ENCODE measurements around the gene CYB561D2.

The CYB561D2 gene

DNA sequence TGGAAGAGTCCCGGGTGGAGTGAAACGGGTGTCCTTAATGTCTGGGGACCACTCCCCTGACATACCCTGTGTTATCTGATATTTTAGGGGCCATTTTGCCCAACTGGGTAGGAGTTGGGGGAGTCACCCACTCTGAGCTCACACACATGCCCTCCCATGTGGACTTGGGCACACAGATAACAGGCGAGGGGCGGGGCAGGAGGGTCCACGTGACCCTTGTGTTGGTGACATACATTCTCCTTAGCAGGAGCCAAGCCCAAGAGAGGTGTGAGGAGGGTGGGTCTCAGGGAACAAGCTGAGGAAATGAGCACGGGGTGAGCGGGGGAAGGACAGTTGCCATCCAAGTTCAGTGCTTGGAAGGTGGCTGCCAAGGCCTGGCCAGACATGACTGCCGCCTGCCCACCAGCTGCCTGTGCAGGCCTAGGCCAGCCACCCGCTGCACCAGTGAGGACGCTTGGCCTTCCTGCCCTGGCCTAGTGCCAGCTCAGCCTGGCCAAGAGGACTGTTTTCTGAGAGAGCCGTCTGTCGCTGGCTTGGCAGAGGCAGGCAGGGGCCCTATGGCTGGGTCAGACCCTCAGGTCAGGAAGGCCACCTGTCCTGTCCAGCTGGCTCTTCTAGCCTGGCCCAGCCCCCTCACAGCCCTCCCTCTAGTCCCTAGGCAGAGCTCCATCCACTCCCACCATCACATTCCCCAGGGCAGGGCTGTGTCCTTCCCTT is 40.0 kb downstream of the CYB561D2 start:
- DNase-seq (ENCODE audit: low read depth in 2 of 2), result no peak

DNA sequence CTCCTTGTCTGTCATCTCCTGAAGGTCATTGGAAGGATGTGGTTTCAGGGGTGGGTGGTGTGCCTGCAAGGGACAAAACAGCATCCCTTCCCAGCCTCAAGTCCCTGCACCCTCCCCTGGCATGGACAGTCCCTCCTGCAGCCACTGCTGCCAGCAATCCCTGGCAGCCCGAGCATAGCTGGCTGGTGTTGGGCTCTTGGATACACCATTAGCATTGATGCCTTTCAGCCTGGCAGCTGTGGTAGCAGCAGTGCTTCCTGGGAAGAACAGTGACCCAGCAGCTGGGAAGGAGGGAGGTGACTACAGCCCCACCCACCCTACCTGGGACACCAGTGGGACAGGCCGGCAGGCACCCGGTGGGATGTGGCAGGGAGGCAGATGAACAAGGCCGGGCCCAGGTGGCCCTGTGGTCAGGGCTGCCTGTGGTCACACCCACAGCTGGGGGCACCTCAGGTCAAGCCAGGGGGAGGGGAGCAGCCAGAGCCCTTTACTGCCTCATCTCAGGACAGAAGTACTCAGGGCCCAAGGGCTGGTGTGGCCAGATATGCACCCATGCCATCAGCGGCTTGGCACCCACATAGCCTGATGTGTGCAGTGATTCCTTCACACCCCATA is 41.5 kb downstream of the CYB561D2 start:
- no peak for DNase-seq (ENCODE audit: low read depth in 2 of 2)

DNA sequence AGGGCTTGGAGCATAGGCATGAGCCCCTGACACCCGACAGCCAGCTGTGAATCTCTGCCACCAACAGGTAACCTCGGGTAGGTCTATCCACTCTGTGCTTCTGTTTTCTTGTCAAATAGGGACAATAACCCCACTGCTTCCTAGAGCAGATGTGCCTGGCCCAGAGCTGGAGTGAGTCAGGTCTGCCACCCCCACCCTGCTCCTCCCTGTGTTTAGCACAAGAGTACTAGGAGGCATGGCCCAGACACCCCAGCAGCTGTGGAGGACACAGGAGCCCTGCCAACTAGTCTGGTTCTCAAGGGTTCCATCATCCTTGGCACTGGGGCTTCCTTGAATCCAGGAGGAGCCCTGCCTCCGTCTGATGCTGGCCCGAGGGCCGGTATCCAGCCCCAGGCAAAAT is 42.4 kb downstream of the CYB561D2 start:
- no peak for DNase-seq (ENCODE audit: low read depth in 2 of 2)

DNA sequence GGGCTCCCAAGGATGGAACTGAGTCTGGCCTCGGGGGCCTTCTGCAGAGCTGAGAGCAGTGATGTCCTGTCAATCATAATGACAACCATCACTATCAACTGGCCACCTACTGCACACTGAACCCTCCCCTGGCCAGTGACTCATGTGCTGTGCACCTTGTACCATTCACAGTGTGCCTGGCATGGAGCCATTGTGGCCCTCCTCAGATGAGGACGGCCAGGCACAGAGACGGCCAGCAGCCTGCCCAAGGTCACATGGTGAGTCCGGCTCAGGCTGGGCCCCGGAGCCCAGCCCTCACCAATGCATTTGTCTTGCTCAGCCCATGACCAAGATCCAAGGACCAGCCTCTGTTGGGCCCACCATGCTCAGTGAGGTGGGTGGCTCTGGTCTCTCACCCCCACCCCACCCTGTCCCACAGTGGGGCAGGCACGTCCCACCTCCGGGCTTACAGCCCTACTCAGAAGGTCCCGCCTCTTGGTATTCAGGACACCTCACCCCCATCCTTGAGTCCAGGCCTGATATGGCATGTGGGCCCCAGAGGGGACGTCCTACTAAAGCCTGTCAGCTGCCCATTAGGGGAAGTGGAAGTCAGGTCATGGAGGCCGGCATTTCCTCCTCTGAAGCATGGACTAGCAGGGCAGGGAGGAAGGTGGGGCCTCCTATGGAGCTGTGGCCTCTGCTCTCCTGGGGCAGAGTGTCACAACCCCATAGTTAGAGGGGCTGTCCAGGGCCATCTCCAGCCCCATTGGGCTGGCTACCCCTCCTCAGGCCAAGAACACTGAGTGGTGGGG is 44.6 kb downstream of the CYB561D2 start:
- DNase-seq (ENCODE audit: low read depth in 2 of 2), result no peak

DNA sequence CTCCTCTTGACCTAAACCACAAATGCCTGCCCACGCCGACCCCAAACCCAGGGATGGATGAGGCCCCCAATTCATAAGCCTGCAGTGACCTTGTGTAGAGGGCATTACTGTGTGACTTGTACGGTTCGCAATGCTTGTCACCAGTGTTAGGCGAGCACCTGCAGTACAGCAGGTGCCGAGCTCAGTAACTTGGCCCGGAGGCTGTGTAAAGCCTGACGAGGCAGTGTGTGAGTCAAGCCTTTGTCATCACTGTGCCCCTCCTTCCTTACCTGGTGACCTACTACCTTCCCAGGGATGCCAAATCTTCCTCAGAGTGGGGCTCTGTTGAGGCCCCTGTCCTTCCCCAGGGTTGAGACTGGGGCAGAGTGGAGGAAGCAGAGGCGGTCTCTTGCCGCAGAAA is 45.8 kb downstream of the CYB561D2 start:
- no peak for DNase-seq (ENCODE audit: low read depth in 2 of 2)

DNA sequence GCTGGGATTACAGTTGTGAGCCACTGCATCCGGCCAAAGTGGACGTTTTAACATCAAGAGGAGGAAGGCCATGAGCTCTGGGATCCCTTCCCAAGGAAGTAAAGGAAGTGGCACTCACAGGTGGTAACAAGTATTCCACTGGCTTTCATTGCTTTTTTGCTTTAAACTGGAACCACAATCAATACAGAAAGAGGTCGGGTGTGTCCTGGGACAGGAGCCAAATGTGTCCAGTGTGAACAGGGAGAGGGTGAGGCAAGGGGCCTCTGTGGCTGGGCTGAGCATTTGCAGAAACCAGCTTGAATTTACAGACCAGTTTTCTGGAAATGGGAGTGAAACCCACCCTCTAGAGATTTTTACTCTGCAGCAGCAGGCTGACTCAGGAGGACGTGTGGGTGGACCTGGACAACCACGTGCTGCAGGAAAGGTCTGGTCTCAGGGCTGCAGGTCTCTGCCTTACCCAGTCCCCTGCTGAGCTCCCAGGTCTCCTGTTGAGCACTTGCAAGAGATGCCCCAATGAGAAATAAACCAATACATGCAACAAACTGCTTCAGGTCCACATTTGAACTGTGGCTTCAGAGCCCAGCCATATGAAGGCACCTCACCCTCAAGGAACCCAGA is 51.4 kb downstream of the CYB561D2 start:
- no peak for DNase-seq (ENCODE audit: low read depth in 2 of 2)

Data from stimulated activated CD8-positive, alpha-beta memory T cell treated with anti-CD3 and anti-CD28 coated beads, Interleukin-15, amount 100 ng/mL, for 48 hours (primary cell).